Panc1 (cell line): ENCODE results near the gene NMUR1. TPM values are rescaled to one million over a fixed set of nuclear protein-coding genes. Genes with fewer than 3 reads are reported as not detected.

ENCODE experiments used
- ATAC-seq: fragments of 200-7000 bp; cut with Tn5 transposase; 2 replicates; pipeline ENCODE4 v1.9.1; 2020; ENCODE audit warnings: mild to moderate bottlenecking, moderate library complexity
- BruUV-seq: library from RNA; stranded (reverse); fragments of 400-500 nt; replicated peaks from 2 replicates; lab custom pipeline; 2021; lab: Mats Ljungman, UMichigan
- CTCF ChIA-PET: fragments of 300-600 bp; sonication (Branson Sonifier 250); formaldehyde crosslinking; loops from one replicate; lab custom pipeline; 2022; ENCODE audit warnings: antibody characterized with exemption; lab: Charles Lee
- POLR2A ChIA-PET: fragments of 300-600 bp; sonication (Branson Sonifier 250); formaldehyde crosslinking; loops from one replicate; lab custom pipeline; 2022; ENCODE audit warnings: antibody characterized with exemption; lab: Charles Lee
- DNase-seq: peaks from one replicate; pipeline ENCODE4 v3.0.0-alpha.2; 2010; ENCODE audit warnings: low read depth, low spot score
- H3K27ac ChIP-seq: 2 replicates; pipeline ENCODE4 v1.5.1; 2011; ENCODE audit warnings: mild to moderate bottlenecking, low read length, inconsistent platforms
- H3K27me3 ChIP-seq: fragments of 200-500 bp; sonication (Bioruptor generic); 2 replicates; pipeline ENCODE4 v1.6.0; 2014; ENCODE audit warnings: low read length, inconsistent platforms; ENCODE audit not compliant: control insufficient read depth, insufficient read depth
- H3K36me3 ChIP-seq: fragments of 200-500 bp; sonication (Bioruptor generic); 2 replicates; pipeline ENCODE4 v1.5.1; 2014; ENCODE audit warnings: inconsistent platforms, mild to moderate bottlenecking, low read length, moderate library complexity; ENCODE audit not compliant: control insufficient read depth, insufficient read depth
- H3K4me1 ChIP-seq: 2 replicates; pipeline ENCODE4 v1.5.1; 2011; ENCODE audit warnings: inconsistent platforms, mild to moderate bottlenecking, low read length, moderate library complexity; ENCODE audit not compliant: control insufficient read depth, insufficient read depth
- H3K4me3 ChIP-seq, 2 experiments: 2 replicates each; pipeline ENCODE4 v1.5.1; 2011 to 2012; ENCODE audit warnings: low read depth in 2 of 2, low read length in 2 of 2, mild to moderate bottlenecking in 2 of 2, inconsistent platforms in 1 of 2, moderate library complexity in 1 of 2
- H3K9me3 ChIP-seq: fragments of 200-500 bp; sonication (Bioruptor generic); 2 replicates; pipeline ENCODE4 v1.5.1; 2014; ENCODE audit warnings: low read depth, mild to moderate bottlenecking, inconsistent platforms, low read length, moderate library complexity; ENCODE audit not compliant: control insufficient read depth, insufficient read depth
- POLR2AphosphoS5 ChIP-seq: IDR thresholded peaks from 2 replicates; pipeline ENCODE4 v1.6.1; 2012; ENCODE audit warnings: mild to moderate bottlenecking, low read depth, low read length, moderate library complexity
- SIN3A ChIP-seq: IDR thresholded peaks from 2 replicates; pipeline ENCODE4 v1.6.1; 2012; ENCODE audit warnings: low read depth, mild to moderate bottlenecking, low read length, moderate library complexity, borderline replicate concordance; ENCODE audit not compliant: insufficient read depth
- TCF7L2 ChIP-seq: IDR thresholded peaks from 2 replicates; pipeline ENCODE4 v1.6.1; 2011; ENCODE audit warnings: mild to moderate bottlenecking, low read depth, low read length, inconsistent platforms
- in situ Hi-C: cut with HindIII; loops from 2 replicates; pipeline ENCODE4 v1.10.0; 2016; ENCODE audit warnings: low sequenced_read_pairs, low pct_unique_long_range_greater_than_20kb
- intact Hi-C: fragments of 100-400 bp; cut with micrococcal nuclease; formaldehyde crosslinking; loops from one replicate; pipeline ENCODE4 v1.10.0; 2022; ENCODE audit not compliant: unreplicated experiment
- total RNA-seq: library from RNA; stranded (reverse); gene quantifications from one replicate; pipeline ENCODE4 v1.2.1, GENCODE V29; 2021; ENCODE audit not compliant: unreplicated experiment
- TF ChIP-seq, protein P1 (sequence below): fragments of 450-650 bp; IDR thresholded peaks from 2 replicates; pipeline ENCODE4 v1.5.1; 2017; ENCODE audit warnings: mild to moderate bottlenecking
- TF ChIP-seq, protein P2 (sequence below), 2 experiments: IDR thresholded peaks; 2 replicates each; pipeline ENCODE4 v1.6.1; 2011 to 2012; ENCODE audit warnings: low read depth in 2 of 2, control low read depth in 1 of 2, low read length in 1 of 2, mild to moderate bottlenecking in 1 of 2, moderate library complexity in 1 of 2; ENCODE audit not compliant: insufficient read depth in 1 of 2

Gene NMUR1
- total RNA-seq, 1 experiment from 2014 or later, result 0.28 TPM

DNA sequence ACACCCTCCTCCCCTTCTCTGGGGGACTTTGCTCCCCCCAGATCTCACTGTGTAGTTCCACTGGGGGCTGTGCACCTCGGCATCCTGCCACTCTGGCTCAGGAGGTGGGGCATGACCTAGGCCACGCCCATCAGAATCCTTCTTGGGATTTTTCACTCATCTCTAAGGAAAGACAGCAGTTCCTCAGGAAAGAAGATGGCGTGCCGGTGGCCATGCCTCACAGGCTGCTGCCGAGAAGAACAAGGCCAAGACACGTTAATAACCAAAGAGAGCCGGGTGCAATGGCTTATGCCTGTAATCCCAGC lies 3.2 kb downstream of the NMUR1 start:
- Histone ChIP-seq H3K4me1 (peaks cover 2% of the 10 kb centered on the region; the same call in 1 of the 2 replicates), H3K4me3 (no peak overlapping the region), H3K27me3 (no peaks in the 10 kb centered on the region), H3K27ac (no peak overlapping the region), H3K36me3 (no peaks in the 10 kb centered on the region), H3K9me3 (no peaks in the 10 kb centered on the region)
- ChIA-PET POLR2A (no interaction called here), CTCF (interaction anchor here (0.5 kb wide), 1 partner anchor 21 kb away, joined by 5 read pairs; no protein-coding TSS in a partner anchor)
- TF ChIP-seq POLR2AphosphoS5 (no peak), SIN3A (no peak), TCF7L2 (no peak)
- TF ChIP-seq, protein P1, sequence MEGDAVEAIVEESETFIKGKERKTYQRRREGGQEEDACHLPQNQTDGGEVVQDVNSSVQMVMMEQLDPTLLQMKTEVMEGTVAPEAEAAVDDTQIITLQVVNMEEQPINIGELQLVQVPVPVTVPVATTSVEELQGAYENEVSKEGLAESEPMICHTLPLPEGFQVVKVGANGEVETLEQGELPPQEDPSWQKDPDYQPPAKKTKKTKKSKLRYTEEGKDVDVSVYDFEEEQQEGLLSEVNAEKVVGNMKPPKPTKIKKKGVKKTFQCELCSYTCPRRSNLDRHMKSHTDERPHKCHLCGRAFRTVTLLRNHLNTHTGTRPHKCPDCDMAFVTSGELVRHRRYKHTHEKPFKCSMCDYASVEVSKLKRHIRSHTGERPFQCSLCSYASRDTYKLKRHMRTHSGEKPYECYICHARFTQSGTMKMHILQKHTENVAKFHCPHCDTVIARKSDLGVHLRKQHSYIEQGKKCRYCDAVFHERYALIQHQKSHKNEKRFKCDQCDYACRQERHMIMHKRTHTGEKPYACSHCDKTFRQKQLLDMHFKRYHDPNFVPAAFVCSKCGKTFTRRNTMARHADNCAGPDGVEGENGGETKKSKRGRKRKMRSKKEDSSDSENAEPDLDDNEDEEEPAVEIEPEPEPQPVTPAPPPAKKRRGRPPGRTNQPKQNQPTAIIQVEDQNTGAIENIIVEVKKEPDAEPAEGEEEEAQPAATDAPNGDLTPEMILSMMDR, result no peak
- TF ChIP-seq, protein P2, sequence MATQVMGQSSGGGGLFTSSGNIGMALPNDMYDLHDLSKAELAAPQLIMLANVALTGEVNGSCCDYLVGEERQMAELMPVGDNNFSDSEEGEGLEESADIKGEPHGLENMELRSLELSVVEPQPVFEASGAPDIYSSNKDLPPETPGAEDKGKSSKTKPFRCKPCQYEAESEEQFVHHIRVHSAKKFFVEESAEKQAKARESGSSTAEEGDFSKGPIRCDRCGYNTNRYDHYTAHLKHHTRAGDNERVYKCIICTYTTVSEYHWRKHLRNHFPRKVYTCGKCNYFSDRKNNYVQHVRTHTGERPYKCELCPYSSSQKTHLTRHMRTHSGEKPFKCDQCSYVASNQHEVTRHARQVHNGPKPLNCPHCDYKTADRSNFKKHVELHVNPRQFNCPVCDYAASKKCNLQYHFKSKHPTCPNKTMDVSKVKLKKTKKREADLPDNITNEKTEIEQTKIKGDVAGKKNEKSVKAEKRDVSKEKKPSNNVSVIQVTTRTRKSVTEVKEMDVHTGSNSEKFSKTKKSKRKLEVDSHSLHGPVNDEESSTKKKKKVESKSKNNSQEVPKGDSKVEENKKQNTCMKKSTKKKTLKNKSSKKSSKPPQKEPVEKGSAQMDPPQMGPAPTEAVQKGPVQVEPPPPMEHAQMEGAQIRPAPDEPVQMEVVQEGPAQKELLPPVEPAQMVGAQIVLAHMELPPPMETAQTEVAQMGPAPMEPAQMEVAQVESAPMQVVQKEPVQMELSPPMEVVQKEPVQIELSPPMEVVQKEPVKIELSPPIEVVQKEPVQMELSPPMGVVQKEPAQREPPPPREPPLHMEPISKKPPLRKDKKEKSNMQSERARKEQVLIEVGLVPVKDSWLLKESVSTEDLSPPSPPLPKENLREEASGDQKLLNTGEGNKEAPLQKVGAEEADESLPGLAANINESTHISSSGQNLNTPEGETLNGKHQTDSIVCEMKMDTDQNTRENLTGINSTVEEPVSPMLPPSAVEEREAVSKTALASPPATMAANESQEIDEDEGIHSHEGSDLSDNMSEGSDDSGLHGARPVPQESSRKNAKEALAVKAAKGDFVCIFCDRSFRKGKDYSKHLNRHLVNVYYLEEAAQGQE (IDR thresholded peaks at IDR 0.05; ENCODE audit: insufficient read depth in 1 of 2, low read depth in 2 of 2, low read length in 1 of 2), result no peak
- DNase-seq, result no peak
- intact Hi-C loops (no loop called here), in situ Hi-C loops (no loop called here)
- BruUV-seq, result no TSS peak
- ATAC-seq, result no peak

DNA sequence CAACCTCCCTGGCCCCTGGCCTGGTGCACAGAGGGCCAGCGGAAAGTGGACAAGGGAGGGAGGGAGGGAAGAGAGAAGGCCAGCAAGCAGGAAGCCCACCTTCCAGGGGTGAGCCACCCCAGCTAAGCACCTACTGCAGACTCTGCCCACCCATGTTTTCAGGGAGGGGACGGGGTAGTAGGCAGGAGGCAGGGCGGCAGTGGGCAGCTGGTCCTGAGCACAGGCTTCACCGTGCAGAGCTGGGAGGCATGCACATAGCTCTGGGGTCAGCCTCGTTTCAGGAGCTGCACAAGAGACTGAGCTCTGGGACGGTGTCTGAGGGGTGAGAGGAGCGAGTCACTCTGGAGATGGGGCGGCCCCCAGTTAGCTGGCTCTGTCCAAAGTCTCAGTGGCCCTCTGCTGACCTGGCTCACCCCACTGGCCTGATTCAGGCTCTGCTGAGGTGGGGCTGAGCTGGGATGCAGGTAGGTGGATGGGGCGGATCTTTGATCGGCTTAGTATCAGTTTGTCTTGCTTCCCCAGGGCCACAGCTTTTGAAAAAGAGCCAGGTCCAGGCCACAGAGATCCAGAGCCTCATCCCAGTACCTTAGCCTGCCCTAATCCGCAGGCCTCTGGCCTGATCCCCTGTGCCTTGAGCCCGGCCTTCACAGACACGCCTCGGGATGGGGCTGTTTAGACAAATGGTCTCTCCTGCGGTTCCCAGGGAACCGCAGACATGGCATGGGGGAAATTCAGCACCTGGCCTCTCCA lies 3.7 kb downstream of the NMUR1 start:
- Histone ChIP-seq H3K27me3 (no peaks in the 10 kb centered on the region), H3K4me1 (peaks cover 2% of the 10 kb centered on the region; the same call in 1 of the 2 replicates), H3K36me3 (no peaks in the 10 kb centered on the region), H3K9me3 (no peaks in the 10 kb centered on the region), H3K4me3 (no peak overlapping the region), H3K27ac (no peak overlapping the region)
- in situ Hi-C loops, result no loop called here
- CTCF ChIA-PET, result interaction anchor here (0.5 to 1.3 kb wide), 4 partner anchors 9 to 350 kb away, joined by 5 to 7 read pairs (median 6); no protein-coding TSS in a partner anchor
- POLR2A ChIA-PET, result interaction anchor here (0.6 kb wide), 1 partner anchor 20 kb away, joined by 4 read pairs; no protein-coding TSS in a partner anchor
- intact Hi-C loops, result no loop called here
- DNase-seq, result no peak
- no peak for ATAC-seq
- TF ChIP-seq, protein P1, result no peak
- TF ChIP-seq POLR2AphosphoS5 (no peak), TCF7L2 (no peak), SIN3A (no peak)
- TF ChIP-seq, protein P2 (IDR thresholded peaks at IDR 0.05; ENCODE audit: insufficient read depth in 1 of 2, low read depth in 2 of 2, low read length in 1 of 2), result no peak
- BruUV-seq, result no TSS peak
